ENCODE data around the gene RABL6.

- TF ChIP-seq, protein P1, sequence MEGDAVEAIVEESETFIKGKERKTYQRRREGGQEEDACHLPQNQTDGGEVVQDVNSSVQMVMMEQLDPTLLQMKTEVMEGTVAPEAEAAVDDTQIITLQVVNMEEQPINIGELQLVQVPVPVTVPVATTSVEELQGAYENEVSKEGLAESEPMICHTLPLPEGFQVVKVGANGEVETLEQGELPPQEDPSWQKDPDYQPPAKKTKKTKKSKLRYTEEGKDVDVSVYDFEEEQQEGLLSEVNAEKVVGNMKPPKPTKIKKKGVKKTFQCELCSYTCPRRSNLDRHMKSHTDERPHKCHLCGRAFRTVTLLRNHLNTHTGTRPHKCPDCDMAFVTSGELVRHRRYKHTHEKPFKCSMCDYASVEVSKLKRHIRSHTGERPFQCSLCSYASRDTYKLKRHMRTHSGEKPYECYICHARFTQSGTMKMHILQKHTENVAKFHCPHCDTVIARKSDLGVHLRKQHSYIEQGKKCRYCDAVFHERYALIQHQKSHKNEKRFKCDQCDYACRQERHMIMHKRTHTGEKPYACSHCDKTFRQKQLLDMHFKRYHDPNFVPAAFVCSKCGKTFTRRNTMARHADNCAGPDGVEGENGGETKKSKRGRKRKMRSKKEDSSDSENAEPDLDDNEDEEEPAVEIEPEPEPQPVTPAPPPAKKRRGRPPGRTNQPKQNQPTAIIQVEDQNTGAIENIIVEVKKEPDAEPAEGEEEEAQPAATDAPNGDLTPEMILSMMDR (IDR thresholded peaks at IDR 0.05), result no peak
- no peak for TF ChIP-seq POLR2A (IDR thresholded peaks at IDR 0.05)
Observed at GRCh38 chr9:136798708-136799078, 9.1 kb upstream of the RABL6 start.

All from body of pancreas (tissue), 4 donors.